GM21390 (cell line): ENCODE measurements around the gene ENTR1.

Experiments used
- ATAC-seq: cut with Tn5 transposase; IDR thresholded peaks from one replicate; pipeline ENCODE4 v1.9.1; 2021; ENCODE audit not compliant: unreplicated experiment

Gene ENTR1

DNA sequence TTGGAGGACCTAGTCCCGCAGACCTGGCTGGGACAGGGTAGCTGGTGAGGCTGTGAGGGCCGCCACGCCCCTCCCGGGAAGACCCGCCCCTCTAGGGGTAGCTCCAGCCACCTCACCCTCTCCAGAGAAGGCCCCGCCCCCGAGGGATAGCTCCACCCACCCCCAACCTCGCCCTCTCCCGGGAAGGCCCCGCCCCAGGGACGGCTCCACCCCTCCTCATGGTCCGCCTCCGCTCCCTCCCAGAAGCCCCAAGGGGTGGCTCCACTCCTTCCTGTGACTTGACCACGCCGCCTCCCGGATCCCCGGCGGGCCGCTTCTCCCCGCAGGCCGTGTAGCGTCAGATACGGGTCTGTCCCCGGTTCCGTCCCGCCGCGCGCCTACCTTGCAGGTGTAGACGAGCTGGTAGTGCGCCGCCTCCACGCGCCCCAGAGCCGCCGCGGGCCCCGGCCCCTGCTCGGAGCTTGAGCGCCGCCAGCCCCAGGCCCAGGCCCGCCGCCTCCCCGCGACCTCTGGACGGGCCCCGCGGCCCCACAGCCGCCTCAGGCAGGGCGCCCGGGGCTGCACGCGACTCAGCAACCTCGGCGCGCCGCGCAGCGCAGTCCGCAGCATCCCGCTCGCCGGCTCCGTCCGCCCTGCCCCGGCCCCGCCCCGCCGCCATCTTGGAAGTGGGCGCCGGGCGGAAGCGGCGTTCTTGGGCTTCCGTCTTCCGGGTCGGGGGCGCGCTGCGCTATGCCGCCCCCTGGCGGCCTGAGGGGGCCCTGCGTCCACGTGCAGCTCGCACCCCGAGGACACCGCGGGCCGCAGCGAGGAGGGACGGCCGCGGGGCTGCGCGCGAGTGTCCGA is 47.1 kb downstream of the ENTR1 start, which contains the start of gene DNLZ:
Gene DNLZ, minus strand, starts transcription at position 639 of the 843 bp plus-strand sequence. Its CDS starts 30 bp downstream, at position 609.
- peak; percentile 82 for ATAC-seq

DNA sequence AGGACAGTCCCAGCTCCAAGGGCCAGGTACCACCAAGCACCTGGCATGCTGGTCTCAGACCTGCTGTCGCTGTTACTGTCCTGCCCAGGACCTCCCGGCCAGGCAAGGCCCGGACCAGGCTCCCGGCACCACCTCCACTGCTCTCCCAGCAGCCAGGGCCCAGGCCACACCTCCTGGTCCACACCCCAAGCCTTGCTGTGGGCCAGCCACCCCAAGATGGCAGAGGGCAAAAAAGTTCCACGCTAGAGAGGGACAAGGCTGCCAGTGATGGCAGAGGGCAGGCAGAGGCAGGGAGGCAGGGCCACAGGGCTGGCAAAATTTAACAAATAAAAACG is 48.0 kb downstream of the ENTR1 start:
- ATAC-seq = no peak

DNA sequence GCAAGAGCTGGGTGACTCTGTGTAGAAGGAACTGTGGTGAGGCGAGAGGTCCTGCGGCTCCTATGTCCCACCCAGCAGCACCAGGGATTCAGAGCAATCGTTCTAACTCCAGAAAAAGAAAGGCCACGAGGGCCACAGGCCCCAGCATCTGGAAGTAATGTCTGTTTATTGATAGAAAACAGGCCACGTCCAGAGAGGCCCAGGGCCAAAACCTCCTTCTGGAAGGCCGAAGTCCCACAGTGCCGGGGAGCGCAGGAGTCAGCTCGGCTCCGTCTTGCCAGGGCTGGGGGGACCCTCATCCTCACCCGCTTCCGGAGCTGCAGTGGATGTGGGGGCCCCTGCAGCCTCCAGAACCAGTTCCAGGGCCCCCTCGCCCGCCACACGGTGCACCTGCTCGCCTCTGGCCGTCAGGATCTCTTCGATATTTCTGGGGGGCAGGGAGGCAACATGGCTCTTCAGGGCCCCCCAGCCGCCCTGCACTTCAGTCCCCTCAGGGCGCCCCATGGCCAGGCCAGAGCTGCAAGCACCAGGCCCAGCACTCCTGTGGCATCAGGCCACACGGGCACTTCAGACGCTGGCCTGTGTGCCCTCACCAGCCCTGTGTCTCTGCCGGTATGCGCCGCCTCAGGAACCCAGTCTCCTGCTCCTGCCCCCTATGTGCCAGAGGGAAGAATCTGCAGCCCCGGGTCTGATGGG is 48.5 kb downstream of the ENTR1 start:
- ATAC-seq = no peak

DNA sequence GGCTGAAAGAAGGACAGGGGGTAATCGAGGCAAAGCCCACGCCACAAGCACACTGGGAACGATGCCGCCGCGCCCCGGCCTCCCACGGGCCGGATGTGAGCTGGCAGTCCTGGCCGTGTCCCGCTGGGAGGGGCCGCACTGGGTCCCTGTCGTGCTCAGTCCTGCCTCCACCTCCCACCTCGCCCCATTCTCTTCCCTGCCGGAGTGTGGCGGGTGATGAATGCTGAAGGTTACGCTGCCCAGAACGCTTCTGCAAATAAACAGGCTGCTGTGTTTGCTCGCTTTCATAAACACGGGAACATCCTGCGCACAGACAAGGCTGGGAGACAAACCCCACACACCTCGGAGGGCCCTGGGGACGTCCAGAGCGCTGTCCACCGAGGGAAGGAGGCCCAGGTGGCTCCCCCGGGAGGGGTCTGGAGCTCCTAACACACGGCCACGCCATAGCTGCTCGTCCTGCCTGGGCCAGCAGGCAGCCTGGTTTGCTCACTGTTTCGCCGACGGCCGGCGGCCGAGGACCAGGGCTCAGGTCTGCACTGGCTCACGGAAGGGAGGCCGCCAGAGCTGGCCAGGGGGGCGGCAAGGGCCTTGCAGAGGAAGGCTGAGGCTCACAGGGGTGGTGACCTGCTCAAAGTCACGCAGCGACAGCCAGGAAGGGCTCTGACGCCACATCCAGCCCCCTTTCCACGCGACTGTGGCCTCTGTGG is 49.2 kb downstream of the ENTR1 start:
- ATAC-seq = no peak

DNA sequence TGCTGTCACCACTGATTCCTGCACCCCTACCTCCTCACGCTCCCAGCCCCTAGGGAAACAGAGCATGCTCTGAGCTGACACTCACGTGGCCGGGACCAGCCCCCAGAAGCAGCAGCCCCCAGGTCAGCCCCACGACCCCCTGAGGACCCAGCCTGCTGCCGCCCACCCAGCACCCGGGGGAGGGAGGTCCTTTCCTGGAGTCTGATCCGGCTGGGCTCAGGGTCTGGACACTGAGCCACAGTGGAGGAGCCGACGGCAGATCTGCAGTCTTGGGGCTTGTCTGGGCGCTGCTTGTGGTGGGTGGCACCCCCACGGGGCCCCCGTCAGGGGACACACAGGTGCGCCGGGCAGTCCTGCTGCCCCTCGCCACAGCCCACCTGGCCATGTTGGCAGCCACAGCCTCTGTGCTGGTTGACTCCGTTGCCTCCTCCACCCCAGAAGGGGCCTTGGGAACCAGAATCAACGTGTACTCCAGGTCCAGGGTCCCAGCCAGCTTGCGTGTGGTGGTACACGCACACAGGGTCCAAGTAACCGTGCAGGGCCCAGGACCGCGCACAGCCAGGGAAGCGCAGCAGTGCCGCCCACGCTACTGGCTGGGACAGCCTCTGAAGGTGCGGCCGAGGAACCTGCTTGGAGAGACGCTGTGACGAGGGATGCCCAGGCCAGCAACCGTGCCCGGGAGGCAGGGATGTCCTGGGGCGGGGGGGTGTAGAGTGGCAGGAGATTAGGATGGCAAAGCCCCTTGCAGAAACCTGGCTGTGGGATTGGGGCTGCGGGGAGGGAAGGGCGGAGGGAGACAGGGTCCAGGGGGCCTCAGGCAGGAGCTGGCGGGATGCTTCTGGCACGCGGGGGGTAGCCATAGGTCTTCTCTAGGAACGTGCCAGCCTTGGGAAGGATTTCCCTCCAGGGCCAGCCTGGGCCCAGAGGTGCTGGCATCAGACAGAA is 50.4 kb downstream of the ENTR1 start:
- ATAC-seq = no peak

DNA sequence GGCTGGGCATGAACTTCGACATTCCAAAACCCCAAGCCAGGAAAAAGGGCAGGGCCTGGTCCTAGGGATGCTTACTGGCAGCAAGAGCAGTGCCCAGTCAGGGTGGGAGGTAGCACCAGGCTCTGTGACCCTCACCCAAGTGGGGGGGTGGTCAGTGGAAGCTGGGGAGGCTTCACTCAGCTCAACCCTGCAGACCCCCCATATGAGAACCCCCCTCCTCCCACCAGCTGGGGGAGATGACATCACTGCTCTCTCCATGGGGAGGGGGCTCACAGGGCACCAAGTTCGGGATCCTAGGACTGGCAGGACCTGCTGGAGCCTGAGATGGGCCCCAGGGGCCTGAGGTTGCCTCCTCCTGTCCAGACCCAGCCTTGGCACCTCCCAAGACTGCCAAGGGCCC is 51.5 kb downstream of the ENTR1 start:
- ATAC-seq = no peak

DNA sequence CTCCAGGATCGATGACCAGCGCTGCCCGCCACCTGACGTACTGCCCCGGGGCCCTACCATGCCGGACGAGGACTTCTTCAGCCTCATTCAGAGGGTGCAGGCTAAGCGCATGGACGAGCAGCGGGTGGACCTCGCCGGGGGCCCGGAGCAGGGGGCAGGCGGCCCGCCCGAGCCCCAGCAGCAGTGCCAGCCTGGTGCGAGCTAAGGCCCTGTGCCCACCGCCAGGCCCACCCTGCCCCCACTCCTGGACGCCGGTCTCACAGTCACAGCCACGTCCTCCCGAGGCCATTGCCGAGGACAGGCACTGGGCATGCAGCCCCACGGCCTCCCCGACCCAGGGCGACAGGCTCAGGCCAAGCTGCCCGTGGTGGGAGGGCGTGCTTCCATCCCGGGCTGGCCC is 52.4 kb downstream of the ENTR1 start:
- ATAC-seq = no peak

DNA sequence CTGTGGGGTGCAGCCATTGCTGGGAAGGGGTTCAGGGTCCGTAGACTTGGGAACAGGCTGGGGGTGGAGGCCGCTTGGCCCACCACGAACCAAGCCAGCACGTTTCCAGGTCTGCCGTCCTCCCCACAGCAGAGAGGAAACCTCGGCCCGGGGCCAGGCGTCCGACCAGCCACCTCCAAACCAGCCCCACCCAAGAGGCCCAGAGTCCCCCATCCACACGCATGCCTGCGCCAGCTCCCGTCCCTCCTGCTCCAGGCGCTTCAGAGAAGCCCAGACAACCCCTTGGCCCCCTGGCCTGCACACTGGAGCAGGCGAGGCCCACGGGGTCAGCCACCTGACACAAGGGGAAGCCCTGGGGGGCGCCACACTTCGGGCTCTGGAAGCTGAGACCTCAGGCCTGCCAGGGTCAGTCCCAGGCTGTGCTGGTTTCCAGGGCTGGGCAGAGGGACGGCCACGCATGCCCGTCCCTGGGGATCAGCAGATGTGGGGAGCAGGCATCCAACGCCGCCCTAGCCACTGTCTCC is 53.1 kb downstream of the ENTR1 start:
- no peak for ATAC-seq

DNA sequence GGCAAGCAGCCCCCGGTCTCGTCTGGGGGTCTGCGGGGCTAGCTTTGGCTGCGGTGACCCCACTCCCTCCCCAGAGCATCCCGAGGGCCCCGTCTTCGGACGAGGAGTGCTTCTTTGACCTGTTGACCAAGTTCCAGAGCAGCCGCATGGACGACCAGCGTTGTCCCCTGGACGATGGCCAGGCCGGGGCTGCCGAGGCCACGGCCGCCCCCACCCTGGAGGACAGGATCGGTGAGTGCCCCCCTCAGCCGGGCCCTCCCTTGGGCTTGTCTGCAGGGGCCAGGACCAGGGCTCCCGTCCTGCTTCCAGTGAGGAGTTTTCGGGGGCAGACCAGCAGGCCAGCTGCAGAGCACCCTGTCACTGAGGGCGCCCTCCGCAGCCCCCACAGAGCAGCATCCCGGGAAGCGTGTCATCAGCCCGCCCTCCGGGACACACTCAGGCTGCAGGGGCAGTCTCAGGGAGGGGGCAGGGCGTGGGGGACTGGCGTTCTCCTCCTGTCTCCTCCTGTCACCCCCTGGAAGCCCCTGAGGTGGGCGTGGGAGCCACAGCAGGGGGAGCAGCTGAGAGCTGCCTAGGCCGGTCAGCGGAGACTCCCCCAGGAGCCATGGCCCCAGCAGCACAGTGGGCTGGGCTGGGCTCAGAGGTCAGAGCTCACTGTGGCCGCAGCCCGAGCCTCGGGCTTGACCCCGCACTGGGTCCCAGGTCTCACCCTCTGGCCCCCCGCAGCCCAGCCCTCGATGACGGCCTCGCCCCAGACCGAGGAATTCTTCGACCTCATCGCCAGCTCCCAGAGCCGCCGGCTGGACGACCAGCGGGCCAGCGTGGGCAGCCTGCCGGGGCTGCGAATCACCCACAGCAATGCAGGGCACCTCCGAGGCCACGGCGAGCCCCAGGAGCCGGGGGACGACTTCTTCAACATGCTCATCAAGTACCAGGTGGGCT is 54.5 kb downstream of the ENTR1 start:
- no peak for ATAC-seq

DNA sequence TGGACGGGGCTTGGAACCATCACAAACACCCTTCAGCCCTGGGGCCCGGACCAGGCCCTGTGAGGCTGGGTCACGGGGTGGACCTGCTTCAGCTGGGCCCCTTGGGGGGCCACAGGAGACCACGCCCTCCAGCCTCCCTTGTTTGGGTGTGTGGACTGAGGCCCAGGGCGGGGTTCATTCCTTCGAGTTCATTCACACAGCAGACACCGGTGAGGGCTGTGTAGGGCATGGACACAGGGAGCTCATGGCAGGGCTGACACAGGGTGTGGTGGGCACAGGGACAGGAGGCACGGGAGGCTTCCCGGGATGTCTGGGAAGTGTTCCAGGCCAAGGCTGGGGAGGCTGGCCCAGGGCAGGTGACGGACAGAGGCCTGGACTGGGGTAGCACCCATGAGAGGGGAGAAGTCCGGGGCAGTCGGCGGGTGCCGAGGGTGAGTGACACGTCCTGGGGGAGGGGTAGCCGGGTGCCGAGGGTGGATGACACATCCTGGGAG is 55.8 kb downstream of the ENTR1 start:
- no peak for ATAC-seq

DNA sequence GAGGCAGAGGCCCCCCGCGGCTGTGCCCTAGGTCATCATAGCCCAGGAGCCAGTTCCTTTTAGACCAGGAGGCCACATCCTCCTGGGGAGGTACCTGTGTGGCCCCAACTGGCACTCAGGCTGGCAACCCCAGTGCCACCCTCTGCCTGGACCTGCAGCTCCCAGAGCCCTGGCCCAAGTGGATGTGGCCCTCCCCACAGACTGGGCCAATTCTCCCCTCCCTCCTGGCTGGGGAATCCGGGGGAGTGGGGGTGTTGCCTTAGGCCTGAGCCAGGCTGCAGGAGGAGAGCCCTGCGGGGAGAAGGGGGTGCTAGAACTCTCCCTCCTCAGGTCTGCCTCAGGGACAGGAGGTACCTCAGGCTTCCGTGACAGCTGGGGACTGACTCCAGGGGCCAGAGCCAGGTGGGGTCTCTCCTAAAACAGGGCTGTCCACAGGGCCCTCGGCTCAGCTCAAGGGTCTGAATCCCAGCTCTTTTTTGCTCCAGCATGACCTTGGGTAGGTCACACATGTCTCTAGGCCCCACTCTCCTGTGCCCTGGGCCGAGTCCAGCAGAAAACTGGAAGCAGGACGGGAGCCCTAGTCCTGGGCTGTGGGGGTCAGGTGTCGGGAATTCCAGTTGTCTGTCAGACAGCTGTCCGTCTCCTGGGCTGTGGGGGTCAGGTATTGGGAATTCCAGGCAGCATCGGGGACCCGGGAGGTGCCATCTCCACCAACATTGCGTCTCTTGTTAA is 56.5 kb downstream of the ENTR1 start:
- no peak for ATAC-seq

DNA sequence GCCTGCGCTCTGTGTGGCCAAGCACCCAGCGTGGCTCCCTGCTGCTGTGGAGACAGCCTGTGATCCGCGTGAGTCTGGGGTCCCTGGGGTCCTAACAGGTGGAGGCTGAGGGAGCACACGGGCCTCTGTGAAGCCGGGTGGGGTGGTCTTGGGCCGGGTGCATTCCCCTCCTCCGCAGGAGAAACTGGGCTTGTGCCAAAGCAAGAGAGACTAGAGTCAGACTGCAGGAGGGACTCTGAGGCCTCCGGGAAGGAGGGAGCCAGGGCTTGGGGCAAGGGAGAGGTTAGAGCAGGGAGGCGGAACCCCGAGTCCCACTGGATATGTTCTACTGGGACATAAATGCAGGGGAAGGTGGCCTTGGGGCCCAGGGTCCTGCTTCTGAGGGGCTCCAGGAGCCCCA is 57.3 kb downstream of the ENTR1 start:
- ATAC-seq = no peak

DNA sequence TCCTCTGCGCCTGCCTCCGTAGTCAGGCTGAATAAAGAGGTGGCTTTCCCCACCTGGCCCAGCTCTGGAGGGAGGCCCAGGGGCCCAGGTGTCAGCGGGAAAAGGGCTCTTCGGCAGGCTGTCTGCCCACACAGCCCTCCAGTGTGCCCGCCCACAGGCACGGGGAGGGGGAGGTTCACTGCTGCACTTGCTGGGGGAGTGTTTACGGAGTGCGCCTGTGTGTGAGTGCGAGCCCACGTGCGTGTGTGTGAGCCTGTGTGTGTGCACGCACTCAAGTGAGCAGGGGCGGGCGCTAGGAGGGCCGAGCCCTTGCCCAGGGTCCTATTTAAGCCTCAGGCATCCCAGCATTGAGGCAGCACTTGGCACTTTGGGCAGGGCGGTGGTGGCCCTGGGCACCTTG is 57.7 kb downstream of the ENTR1 start:
- ATAC-seq = no peak
